C4-2B (cell line): ENCODE measurements around the gene SCUBE1.

Source experiments
- CTCF ChIP-seq: fragments of 450-650 bp; conservative IDR thresholded peaks from 2 replicates; pipeline ENCODE4 v1.5.1; 2017; ENCODE audit warnings: mild to moderate bottlenecking
- ZFX ChIP-seq: fragments of 450-650 bp; IDR thresholded peaks from 2 replicates; pipeline ENCODE4 v1.6.1; 2017

- TF ChIP-seq CTCF (no peak), ZFX (no peak)
Observed at GRCh38 chr22:43390872-43391271, 47.7 kb upstream of the SCUBE1 start.
